DND-41 (cell line): ENCODE results near the gene TLDC2.
"Not testable (repeated sequence)": the region's sequence is repeated elsewhere in the genome, so short reads cannot be mapped to it uniquely, and the experiment has no call there.

Experiments
- EZH2 ChIP-seq: IDR thresholded peaks from 3 replicates; pipeline ENCODE4 v1.6.1; 2012; ENCODE audit warnings: borderline replicate concordance, low read depth, mild to moderate bottlenecking, moderate library complexity, low read length, inconsistent platforms; ENCODE audit not compliant: severe bottlenecking
- TF ChIP-seq, protein P1 (sequence below): IDR thresholded peaks from 2 replicates; pipeline ENCODE4 v1.5.1; 2012; ENCODE audit warnings: borderline replicate concordance, low read length, moderate library complexity, mild to moderate bottlenecking; ENCODE audit not compliant: poor library complexity, severe bottlenecking; ENCODE audit errors: extremely low read depth

DNA sequence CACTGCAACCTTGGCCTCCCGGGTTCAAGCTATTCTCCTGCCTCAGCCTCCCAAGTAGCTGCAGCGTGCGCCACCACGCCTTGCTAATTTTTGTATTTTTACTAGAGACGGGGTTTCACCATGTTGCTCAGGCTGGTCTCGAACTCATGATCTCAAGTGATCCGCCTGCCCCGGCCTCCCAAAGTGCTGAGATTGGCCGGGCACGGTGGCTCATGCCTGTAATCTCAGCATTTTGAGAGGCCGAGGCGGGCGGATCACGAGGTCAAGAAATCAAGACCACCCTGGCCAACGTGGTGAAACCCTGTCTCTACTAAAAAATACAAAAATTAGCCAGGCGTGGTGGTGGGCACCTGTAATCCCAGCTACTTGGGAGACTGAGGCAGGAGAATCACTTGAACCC, 57.6 kb downstream of the TLDC2 start:
- TF ChIP-seq, protein P1, sequence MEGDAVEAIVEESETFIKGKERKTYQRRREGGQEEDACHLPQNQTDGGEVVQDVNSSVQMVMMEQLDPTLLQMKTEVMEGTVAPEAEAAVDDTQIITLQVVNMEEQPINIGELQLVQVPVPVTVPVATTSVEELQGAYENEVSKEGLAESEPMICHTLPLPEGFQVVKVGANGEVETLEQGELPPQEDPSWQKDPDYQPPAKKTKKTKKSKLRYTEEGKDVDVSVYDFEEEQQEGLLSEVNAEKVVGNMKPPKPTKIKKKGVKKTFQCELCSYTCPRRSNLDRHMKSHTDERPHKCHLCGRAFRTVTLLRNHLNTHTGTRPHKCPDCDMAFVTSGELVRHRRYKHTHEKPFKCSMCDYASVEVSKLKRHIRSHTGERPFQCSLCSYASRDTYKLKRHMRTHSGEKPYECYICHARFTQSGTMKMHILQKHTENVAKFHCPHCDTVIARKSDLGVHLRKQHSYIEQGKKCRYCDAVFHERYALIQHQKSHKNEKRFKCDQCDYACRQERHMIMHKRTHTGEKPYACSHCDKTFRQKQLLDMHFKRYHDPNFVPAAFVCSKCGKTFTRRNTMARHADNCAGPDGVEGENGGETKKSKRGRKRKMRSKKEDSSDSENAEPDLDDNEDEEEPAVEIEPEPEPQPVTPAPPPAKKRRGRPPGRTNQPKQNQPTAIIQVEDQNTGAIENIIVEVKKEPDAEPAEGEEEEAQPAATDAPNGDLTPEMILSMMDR, result not testable (repeated sequence)
- not testable (repeated sequence) for TF ChIP-seq EZH2
